DND-41 (cell line): ENCODE results near the gene SAPCD1.

Experiments used
- EZH2 ChIP-seq: IDR thresholded peaks from 3 replicates; pipeline ENCODE4 v1.6.1; 2012; ENCODE audit warnings: borderline replicate concordance, low read depth, mild to moderate bottlenecking, moderate library complexity, low read length, inconsistent platforms; ENCODE audit not compliant: severe bottlenecking
- TF ChIP-seq, protein P1 (sequence below): IDR thresholded peaks from 2 replicates; pipeline ENCODE4 v1.5.1; 2012; ENCODE audit warnings: borderline replicate concordance, low read length, moderate library complexity, mild to moderate bottlenecking; ENCODE audit not compliant: poor library complexity, severe bottlenecking; ENCODE audit errors: extremely low read depth

- TF ChIP-seq, protein P1, sequence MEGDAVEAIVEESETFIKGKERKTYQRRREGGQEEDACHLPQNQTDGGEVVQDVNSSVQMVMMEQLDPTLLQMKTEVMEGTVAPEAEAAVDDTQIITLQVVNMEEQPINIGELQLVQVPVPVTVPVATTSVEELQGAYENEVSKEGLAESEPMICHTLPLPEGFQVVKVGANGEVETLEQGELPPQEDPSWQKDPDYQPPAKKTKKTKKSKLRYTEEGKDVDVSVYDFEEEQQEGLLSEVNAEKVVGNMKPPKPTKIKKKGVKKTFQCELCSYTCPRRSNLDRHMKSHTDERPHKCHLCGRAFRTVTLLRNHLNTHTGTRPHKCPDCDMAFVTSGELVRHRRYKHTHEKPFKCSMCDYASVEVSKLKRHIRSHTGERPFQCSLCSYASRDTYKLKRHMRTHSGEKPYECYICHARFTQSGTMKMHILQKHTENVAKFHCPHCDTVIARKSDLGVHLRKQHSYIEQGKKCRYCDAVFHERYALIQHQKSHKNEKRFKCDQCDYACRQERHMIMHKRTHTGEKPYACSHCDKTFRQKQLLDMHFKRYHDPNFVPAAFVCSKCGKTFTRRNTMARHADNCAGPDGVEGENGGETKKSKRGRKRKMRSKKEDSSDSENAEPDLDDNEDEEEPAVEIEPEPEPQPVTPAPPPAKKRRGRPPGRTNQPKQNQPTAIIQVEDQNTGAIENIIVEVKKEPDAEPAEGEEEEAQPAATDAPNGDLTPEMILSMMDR = no peak
- TF ChIP-seq EZH2 = no peak
Measured at GRCh38 chr6:31758281-31758680, 4.2 kb upstream of the SAPCD1 start.
